ENCODE results near the gene TBX4.
"Not testable (repeated sequence)": the region's sequence is repeated elsewhere in the genome, so short reads cannot be mapped to it uniquely, and the experiment has no call there.

The TBX4 gene

DNA sequence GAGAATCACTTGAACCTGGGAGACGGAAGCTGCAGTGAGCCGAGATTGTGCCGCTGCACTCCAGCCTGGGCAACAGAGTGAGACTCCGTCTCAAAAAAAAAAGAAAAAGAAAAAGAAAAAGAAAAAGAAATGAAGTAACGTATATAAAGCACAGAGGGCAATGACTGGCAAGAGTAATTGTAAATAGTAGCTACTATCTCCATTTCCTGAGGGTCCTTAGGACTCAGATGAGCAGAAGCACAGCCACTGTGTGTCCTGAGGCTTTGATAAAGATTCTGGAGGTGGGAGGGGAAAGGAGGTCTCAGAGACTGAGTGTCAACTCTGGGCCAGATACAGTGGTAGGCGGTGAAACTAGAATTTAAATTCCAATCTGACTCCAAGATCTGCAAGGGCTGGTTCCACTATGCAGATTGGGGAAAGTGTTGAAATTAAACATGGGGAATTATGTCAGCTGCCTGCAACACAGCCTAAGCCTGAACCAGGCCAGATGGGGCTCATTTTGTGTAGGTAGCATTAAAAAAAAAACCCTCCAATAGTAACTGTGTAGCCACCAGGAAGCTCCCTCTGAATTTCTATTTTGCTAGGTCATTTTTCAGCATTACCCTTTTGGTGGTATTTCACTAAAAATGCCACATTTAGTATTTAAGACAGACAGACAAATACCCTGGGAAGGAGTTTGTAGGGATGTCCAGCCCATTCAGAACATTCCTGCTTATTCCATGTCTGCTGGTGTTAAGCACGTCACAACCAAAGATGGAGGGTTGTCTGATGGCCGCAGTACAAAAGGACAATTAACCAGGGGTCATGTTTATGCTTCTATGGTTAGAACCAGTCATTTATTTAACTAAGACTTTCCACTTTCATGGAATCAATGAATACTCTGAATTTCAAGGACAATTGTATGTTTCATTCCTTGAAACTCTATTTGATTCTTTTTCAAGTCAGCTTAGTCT is 46.1 kb downstream of the TBX4 start:
- no peak for DNase-seq (ENCODE audit: low spot score)

- no peak for DNase-seq (ENCODE audit: low spot score)
Measured at GRCh38 chr17:61499632-61500031, 47.4 kb downstream of the TBX4 start.

DNA sequence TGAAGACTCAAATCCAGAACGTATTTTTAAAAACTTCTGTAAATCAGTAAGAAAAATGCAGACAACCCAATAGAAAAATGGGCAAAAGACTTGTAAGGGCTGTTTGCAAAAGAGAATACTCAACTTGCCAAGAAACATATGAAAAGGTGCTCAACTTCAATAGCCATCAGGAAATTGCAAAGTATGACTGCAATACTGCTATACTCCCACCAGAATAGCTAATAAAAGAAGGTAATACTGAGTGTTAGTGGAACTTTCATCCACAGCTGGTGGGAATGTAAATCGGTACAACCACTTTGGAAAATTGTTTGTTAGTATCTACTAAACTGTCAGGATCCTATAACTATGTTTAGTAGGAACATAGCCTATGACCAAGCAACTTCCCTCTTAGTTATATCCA is 48.1 kb downstream of the TBX4 start:
- DNase-seq (ENCODE audit: low spot score): no peak

- DNase-seq (ENCODE audit: low spot score): no peak
Measured at GRCh38 chr17:61502292-61502691, 50.1 kb downstream of the TBX4 start.

DNA sequence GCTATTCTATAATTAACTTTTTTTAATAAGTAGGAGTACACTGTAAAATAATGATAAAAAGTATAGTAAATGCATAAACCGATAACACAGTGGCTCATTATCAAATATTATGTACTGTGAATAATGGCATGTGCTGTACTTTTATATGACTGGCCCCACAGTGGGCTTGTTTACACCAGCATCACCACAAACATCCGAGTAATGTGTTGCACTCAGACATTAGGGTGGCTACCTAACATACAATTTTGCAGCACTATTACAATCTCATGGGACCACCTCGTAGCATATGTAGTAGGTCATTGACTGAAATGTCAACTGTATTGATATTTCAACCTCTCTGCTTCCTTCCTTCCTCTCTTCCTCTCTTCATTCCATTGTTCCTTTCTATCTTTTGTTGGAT is 51.7 kb downstream of the TBX4 start:
- DNase-seq (ENCODE audit: low spot score): no peak

GRCh38 chr17:61504697-61505096 is 52.5 kb downstream of the TBX4 start:
- DNase-seq (ENCODE audit: low spot score): no peak

GRCh38 chr17:61505846-61506627 is 53.8 kb downstream of the TBX4 start:
- no peak for DNase-seq (ENCODE audit: low spot score)

- DNase-seq (ENCODE audit: low spot score): no peak
Measured at GRCh38 chr17:61507383-61508066, 55.3 kb downstream of the TBX4 start.

DNA sequence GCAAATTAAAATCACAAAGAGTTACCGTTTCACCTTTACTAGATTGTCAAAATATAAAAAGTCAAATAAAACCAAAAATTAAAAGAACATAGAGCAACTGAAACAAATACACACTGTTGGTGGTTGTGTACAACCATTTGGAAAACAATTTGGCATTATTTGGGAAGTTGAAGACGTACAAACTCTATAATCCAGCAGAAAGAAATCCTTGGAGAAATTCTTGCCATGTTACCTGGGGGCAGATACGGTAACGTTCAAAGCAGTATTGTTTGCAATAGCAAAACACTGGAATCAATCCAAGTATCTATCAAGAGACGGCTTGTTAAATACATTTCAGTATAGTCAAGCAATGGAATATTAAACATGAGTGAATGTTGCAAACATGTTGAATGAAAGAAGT is 56.7 kb downstream of the TBX4 start:
- DNase-seq (ENCODE audit: low spot score): no peak

DNA sequence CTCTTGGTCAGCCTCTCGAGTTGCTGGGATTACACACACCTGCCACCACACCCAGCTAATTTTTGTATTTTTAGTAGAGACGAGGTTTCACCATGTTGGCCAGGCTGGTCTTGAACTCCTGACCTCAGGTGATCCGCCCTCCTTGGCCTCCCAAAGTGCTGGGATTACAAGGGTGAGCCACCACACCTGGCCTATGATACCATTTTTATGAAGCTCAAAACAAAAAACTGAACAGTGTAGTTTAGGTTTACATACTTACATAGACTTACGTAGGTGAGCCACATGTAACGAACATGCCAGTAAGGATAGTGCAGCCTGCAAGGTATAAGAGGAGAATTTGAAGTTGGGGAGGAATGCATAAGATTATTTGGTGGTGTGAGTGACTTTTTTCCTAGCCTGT is 57.2 kb downstream of the TBX4 start:
- DNase-seq (ENCODE audit: low spot score): not testable (repeated sequence)

- no peak for DNase-seq (ENCODE audit: low spot score)
Measured at GRCh38 chr17:61510237-61510636, 58.0 kb downstream of the TBX4 start.

DNA sequence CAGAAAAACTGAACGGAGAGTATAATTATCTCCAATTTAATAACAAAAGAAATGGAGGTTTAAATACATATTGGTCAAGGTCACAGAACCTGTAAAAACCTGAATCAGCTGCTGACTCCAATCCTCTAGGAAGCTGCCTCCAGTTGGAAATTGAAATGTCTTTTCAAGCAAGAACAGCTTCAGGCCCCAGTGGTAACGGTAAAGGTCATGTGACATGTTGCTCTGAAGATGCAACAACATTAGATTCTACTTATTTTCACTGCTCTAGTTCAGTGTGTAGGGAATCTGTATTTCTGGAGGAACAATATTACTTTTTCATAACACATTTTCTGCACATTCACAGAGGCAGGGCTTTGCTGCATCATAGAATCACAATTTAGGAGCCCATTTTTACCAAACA is 58.8 kb downstream of the TBX4 start:
- no peak for DNase-seq (ENCODE audit: low spot score)

DNA sequence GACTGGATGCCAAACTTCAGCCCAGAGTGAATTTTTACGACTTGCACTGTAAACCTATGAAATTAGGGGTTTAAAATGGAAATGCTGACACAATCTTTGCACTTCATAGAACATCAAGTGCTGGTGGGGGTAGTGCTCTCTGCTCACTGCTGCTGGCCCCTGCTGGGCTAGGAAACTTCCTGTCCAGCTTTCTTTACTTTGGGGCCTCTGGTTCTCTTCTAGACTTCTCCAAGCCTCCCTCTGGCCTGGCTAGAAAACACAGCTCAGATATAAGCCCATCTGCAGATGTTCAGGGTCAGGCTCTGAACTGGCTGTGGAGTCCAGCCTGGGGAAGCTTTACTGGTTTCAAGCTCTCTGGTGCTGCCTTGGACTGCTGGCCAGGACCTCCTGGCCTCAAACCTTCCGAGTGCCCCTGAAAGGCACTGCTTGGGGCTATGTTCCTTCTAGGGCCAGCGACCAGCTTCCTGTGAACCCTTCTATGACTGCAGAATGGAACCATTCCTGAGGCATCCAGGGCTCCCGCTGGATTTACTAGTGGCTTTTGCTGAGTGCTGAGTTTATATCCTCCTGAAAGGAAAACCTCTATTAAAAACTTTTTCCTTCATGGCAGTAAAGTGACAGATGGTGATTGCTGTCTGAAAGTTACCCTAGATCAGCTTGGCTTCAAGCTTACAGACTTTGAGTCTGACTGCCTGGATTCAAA is 59.4 kb downstream of the TBX4 start:
- DNase-seq (ENCODE audit: low spot score): no peak

DNA sequence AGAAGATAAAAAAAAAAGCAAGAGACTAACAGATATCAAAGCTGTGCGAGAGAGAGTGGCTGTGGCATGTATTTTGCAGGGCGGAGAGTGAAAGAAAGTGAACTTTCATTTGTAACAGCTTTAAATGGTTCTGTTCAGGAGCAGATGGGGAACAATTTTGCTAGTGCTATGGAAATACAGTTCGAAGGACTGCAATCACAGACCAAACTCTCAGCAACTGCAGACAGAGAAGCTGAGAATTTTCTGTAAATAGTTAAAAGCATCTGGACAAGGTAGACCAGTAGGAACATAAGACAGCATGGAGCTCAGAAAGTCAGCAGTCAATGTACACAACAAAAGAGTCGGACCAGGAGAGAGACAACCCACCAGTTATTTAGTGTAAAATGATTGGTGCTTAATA is 62.3 kb downstream of the TBX4 start:
- no peak for DNase-seq (ENCODE audit: low spot score)

DNA sequence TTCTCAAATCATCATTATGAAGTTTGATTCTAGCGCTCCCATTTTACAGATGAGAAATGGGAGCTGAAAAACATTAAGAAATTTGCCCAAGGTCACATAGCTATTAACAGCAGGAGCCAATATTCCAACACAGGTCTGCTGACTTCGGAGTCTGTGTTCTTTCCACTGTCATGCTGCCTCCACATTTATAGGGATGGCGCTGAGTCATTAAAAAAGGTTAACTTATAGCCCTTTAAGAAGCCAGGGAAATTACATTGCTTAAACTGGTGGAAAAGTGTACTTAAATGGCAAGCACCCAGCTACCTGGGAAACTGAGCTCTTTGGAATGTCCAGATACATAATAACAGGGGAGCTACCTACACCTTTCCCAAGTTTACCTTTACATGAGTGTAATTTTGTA is 65.0 kb downstream of the TBX4 start:
- no peak for DNase-seq (ENCODE audit: low spot score)

GRCh38 chr17:61517843-61518606 is 65.8 kb downstream of the TBX4 start:
- DNase-seq (ENCODE audit: low spot score): no peak

DNA sequence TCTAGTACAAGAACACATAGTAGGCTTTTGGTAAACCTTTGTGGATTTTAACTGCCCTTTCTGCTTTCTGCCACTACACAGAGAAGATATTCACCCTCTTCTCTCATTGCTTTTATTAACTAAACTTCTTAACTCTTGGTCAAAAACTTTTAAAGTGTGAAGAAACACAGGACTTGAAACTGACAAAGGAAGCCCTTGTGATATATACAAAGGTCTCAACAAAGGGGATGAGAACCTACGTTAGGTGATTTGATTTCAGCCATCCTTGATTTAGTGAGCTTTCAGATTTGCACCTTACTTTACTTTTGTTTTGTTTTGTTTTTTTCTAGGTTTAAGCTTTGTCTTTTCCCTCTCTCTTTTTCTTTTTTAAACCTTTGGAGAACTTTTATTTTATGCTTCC is 66.9 kb downstream of the TBX4 start:
- DNase-seq (ENCODE audit: low spot score): no peak

- no peak for DNase-seq (ENCODE audit: low spot score)
Measured at GRCh38 chr17:61519754-61520440, 67.7 kb downstream of the TBX4 start.

DNA sequence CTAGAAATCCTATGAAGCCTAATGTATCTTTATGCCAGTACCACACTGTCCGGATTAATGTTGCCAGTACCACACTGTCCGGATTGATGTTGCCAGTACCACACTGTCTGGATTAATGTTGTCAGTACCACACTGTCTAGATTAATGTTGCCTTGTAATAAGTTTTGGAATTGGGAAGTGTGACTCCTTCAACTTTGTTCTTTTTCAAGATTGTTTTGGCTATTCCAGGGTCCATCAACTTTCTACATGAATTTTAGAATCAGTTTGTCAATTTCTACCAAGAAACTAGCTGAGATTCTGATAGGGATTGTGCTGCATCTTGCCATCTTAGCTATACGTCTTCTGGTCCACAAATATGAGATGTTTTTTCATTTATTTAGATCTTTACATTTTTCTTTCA is 68.7 kb downstream of the TBX4 start:
- DNase-seq (ENCODE audit: low spot score): no peak

DNA sequence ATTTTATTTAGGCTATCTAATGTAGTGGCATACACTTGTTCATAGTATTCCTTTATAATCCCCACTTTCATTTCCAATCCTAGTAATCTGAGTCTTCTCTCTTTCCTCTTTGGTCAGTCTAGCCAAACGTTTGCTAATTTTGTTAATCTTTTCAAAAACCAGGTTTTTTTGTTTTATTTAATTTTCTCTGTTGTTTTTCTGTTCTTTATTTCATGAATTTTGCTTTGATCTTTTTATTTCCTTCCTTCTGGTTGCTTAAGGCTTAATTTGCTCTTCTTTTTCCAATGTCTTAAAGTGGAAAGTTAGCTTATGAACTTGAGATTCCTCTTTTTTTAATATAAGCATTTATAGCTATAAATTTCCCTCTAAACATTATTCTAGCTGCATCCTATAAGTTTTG is 69.9 kb downstream of the TBX4 start:
- no peak for DNase-seq (ENCODE audit: low spot score)

DNA sequence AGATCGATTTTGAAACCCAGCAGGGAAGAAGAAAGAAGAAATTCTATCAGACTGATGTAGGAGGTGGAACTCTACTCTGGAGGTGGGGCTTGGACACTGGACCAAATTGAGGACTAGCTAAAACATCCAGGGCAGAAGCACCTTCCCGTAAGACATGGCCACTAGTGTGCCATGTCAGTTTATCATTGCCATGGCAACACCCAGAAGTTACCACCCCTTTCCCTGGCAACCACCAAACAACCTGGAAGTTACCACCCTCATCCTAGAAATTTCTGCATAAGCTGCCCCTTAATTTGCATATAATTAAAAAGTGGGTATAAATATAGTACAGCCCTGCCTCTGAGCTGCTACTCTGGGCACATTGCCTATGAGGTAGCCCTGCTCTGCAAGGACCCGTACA is 72.1 kb downstream of the TBX4 start:
- no peak for DNase-seq (ENCODE audit: low spot score)

Data from LoVo (cell line).